Lung (tissue), 12 donors: ENCODE results near the gene HDAC4. TPM values are rescaled to one million over a fixed set of nuclear protein-coding genes. Genes with fewer than 3 reads are reported as not detected.

Source experiments
- ATAC-seq: fragments of 200-7000 bp; cut with Tn5 transposase; one replicate; pipeline ENCODE4 v1.9.1; 2020; ENCODE audit warnings: moderate number of reproducible peaks; ENCODE audit not compliant: insufficient read depth, low FRiP score
- DNase-seq, 3 donors: peaks; one replicate each; pipeline ENCODE4 v3.0.0-alpha.2; 2013 to 2017
- H3K27ac ChIP-seq, 2 donors: one replicate each; pipeline ENCODE4 v1.5.1; 2013; ENCODE audit warnings: mild to moderate bottlenecking in 2 of 2, moderate library complexity in 2 of 2, control low read depth in 1 of 2, inconsistent platforms in 1 of 2, low read depth in 1 of 2, low read length in 1 of 2
- H3K27me3 ChIP-seq, 3 donors: one replicate each; pipeline ENCODE4 v1.5.1; 2013; ENCODE audit warnings: low read length in 2 of 3; ENCODE audit not compliant: control insufficient read depth in 3 of 3, insufficient read depth in 3 of 3
- H3K36me3 ChIP-seq, 4 donors: one replicate each; pipeline ENCODE4 v1.5.1; 2013; ENCODE audit warnings: low read length in 4 of 4, mild to moderate bottlenecking in 1 of 4, moderate library complexity in 1 of 4; ENCODE audit not compliant: control insufficient read depth in 4 of 4, insufficient read depth in 4 of 4
- H3K4me1 ChIP-seq, 5 donors: one replicate each; pipeline ENCODE4 v1.5.1; 2013; ENCODE audit warnings: low read length in 5 of 5, mild to moderate bottlenecking in 2 of 5, moderate library complexity in 1 of 5; ENCODE audit not compliant: control insufficient read depth in 5 of 5, insufficient read depth in 5 of 5
- H3K4me3 ChIP-seq: one replicate; pipeline ENCODE4 v1.5.1; 2013; ENCODE audit warnings: mild to moderate bottlenecking, control low read depth, moderate library complexity
- H3K9ac ChIP-seq, 2 donors: one replicate each; pipeline ENCODE4 v1.5.1; 2013; ENCODE audit warnings: low read length in 2 of 2, control low read depth in 1 of 2; ENCODE audit not compliant: insufficient read depth in 1 of 2
- H3K9me3 ChIP-seq, 4 donors: one replicate each; pipeline ENCODE4 v1.5.1; 2013; ENCODE audit warnings: low read length in 3 of 4, mild to moderate bottlenecking in 1 of 4, moderate library complexity in 1 of 4; ENCODE audit not compliant: control insufficient read depth in 4 of 4, insufficient read depth in 3 of 4
- CTCF ChIP-seq: IDR thresholded peaks from 2 replicates; pipeline ENCODE4 v1.5.1; 2012; ENCODE audit warnings: mild to moderate bottlenecking; ENCODE audit errors: control extremely low read depth, extremely low read depth
- WGBS, 2 donors: extraction: QIAGEN DNeasy Blood & Tissue Kit; methylation state at CpG; one replicate each; pipeline ENCODE4 v1.1.7; 2013; 5-methylcytosine and 5-hydroxymethylcytosine counted together
- polyA plus RNA-seq, 2 donors: library from polyadenylated mRNA; stranded (reverse); fragments of 200-250 nt; gene quantifications; one replicate each; pipeline ENCODE4 v1.2.1, GENCODE V29; 2013
- total RNA-seq, 2 donors: library from RNA; depleted of rRNA in 1 of 2; stranded (reverse); fragments of >200 nt in 1 of 2; gene quantifications; one replicate each; pipeline ENCODE4 v1.2.1, GENCODE V29; 2014 to 2021
- donor health status: control.
- donor health status: control.
- donor health status: Bipolar disorder and iron deficiency.
- donor health status: healthy.
- donor health status: DM: yes; HTN: yes; CAD: no.

Gene HDAC4
- total and polyA plus RNA-seq, 4 donors = 6.9 to 47.7 (median 20.7) TPM

- H3K27me3 ChIP-seq = no peaks in the 10 kb centered on the region
- ATAC-seq (no peak), DNase-seq (no peak)
- WGBS, 2 donors = 96% methylated on average over 26 of the region's 26 CpGs
- H3K9me3 ChIP-seq = no peaks in the 10 kb centered on the region
- H3K4me3 ChIP-seq = no peak overlapping the region
- no peak for TF ChIP-seq CTCF
- H3K27ac ChIP-seq = no peak overlapping the region
- H3K9ac ChIP-seq = no peak overlapping the region
- H3K36me3 ChIP-seq = peaks cover 3 to 61% (median 11%) of the 10 kb centered on the region in 4 donors
- peaks cover 0 to 4% (median 0%) of the 10 kb centered on the region in 5 donors for H3K4me1 ChIP-seq
Measured at GRCh38 chr2:239107936-239108335, 292.9 kb downstream of the HDAC4 start.

GRCh38 chr2:239106966-239107365 lies 293.9 kb downstream of the HDAC4 start:
- TF ChIP-seq CTCF = no peak
- ATAC-seq (no peak), DNase-seq (no peak)
- H3K4me3 ChIP-seq = no peak overlapping the region
- no peaks in the 10 kb centered on the region for H3K9me3 ChIP-seq
- no peaks in the 10 kb centered on the region for H3K27me3 ChIP-seq
- no peaks in the 10 kb centered on the region for H3K4me1 ChIP-seq
- peaks cover 5 to 68% (median 18%) of the 10 kb centered on the region in 4 donors for H3K36me3 ChIP-seq
- WGBS, 2 donors = 87 to 90% methylated on average over 8 to 9 of the region's 9 CpGs
- no peak overlapping the region for H3K9ac ChIP-seq
- no peak overlapping the region for H3K27ac ChIP-seq

GRCh38 chr2:239106314-239106908 lies 294.4 kb downstream of the HDAC4 start:
- Histone ChIP-seq H3K9ac (no peak overlapping the region), H3K36me3 (peaks cover 5 to 65% (median 18%) of the 10 kb centered on the region in 4 donors), H3K4me3 (no peak overlapping the region), H3K4me1 (no peaks in the 10 kb centered on the region), H3K27ac (no peak overlapping the region), H3K9me3 (no peaks in the 10 kb centered on the region), H3K27me3 (no peaks in the 10 kb centered on the region)
- no peak for ATAC-seq
- WGBS, 2 donors = 72 to 73% methylated on average over 11 of the region's 11 CpGs
- DNase-seq = peak; percentile 40 to 60 (median 59)
- TF ChIP-seq CTCF = no peak

GRCh38 chr2:239105234-239105633 lies 295.6 kb downstream of the HDAC4 start:
- 87 to 90% methylated on average over 12 of the region's 12 CpGs for WGBS, 2 donors
- Histone ChIP-seq H3K9me3 (no peaks in the 10 kb centered on the region), H3K27me3 (no peaks in the 10 kb centered on the region), H3K4me1 (no peaks in the 10 kb centered on the region), H3K9ac (no peak overlapping the region), H3K36me3 (peaks cover 2 to 66% (median 16%) of the 10 kb centered on the region in 4 donors), H3K4me3 (no peak overlapping the region), H3K27ac (no peak overlapping the region)
- no peak for DNase-seq
- TF ChIP-seq CTCF = no peak
- no peak for ATAC-seq
